NOMO-1 treated with DMSO at 0.1 percent for 48 hours (cell line): ENCODE results near the gene SLC12A7.
"Not testable (repeated sequence)": the region's sequence is repeated elsewhere in the genome, so short reads cannot be mapped to it uniquely, and the experiment has no call there.

Experiments
- DNase-seq: peaks from one replicate; lab custom pipeline; 2025; ENCODE audit not compliant: unreplicated experiment; lab: John Stamatoyannopoulos, UW

The SLC12A7 gene

GRCh38 chr5:1098986-1099597, 12.8 kb downstream of the SLC12A7 start:
- no peak for DNase-seq

- not testable (repeated sequence) for DNase-seq
These were observed 13.9 kb downstream of the SLC12A7 start for GRCh38 chr5:1097988-1098385.

- no peak for DNase-seq
These were observed 14.4 kb downstream of the SLC12A7 start for GRCh38 chr5:1097381-1097987.

- no peak for DNase-seq
These were observed 15.0 kb downstream of the SLC12A7 start for GRCh38 chr5:1096838-1097237.

GRCh38 chr5:1095990-1096363, 15.9 kb downstream of the SLC12A7 start:
- no peak for DNase-seq

GRCh38 chr5:1095302-1095989, 16.4 kb downstream of the SLC12A7 start:
- no peak for DNase-seq

- no peak for DNase-seq
These were observed 17.1 kb downstream of the SLC12A7 start for GRCh38 chr5:1094670-1095190.

GRCh38 chr5:1093361-1093760, 18.5 kb downstream of the SLC12A7 start:
- DNase-seq = no peak

GRCh38 chr5:1092122-1092521, 19.7 kb downstream of the SLC12A7 start:
- no peak for DNase-seq

- no peak for DNase-seq
These were observed 20.2 kb downstream of the SLC12A7 start for GRCh38 chr5:1091632-1092031.

GRCh38 chr5:1090538-1090937, 21.3 kb downstream of the SLC12A7 start:
- no peak for DNase-seq

GRCh38 chr5:1089621-1090040, 22.2 kb downstream of the SLC12A7 start:
- DNase-seq = no peak

GRCh38 chr5:1089146-1089545, 22.7 kb downstream of the SLC12A7 start:
- DNase-seq = no peak

GRCh38 chr5:1088726-1089125, 23.1 kb downstream of the SLC12A7 start:
- no peak for DNase-seq

GRCh38 chr5:1088031-1088430, 23.8 kb downstream of the SLC12A7 start:
- DNase-seq = no peak

GRCh38 chr5:1087428-1087827, 24.4 kb downstream of the SLC12A7 start:
- no peak for DNase-seq

- no peak for DNase-seq
These were observed 25.0 kb downstream of the SLC12A7 start for GRCh38 chr5:1086871-1087270.

GRCh38 chr5:1086137-1086536, 25.7 kb downstream of the SLC12A7 start:
- no peak for DNase-seq

- DNase-seq = no peak
These were observed 26.5 kb downstream of the SLC12A7 start for GRCh38 chr5:1085391-1085790.

GRCh38 chr5:1083823-1084605, 27.8 kb downstream of the SLC12A7 start:
- no peak for DNase-seq

GRCh38 chr5:1083026-1083425, 28.8 kb downstream of the SLC12A7 start:
- DNase-seq = not testable (repeated sequence)
